Adrenal gland (tissue), 12 donors: ENCODE data around the gene DGKA. TPM values are rescaled to one million over a fixed set of nuclear protein-coding genes. Genes with fewer than 3 reads are reported as not detected.
"Not testable (repeated sequence)": the region's sequence is repeated elsewhere in the genome, so short reads cannot be mapped to it uniquely, and the experiment has no call there.

Experiments
- DNase-seq, 7 donors: peaks; one replicate each; pipeline ENCODE4 v3.0.0-alpha.2; 2019 to 2020
- H3K27ac ChIP-seq, 5 donors: fragments of 200-600 bp; sonication (generic) in 4 of 5; 1 replicate in 3 of 5; 2 replicates in 2 of 5; pipeline versions ENCODE4 v1.5.1 to v1.8.0; 2016 to 2020; ENCODE audit warnings: mild to moderate bottlenecking in 1 of 5
- H3K27me3 ChIP-seq: fragments of 200-600 bp; 2 replicates; pipeline ENCODE4 v1.8.0; 2021
- H3K36me3 ChIP-seq, 2 donors: fragments of 200-600 bp; replicated peaks in 1 of 2; 1 replicate in 1 of 2; 2 replicates in 1 of 2; pipeline versions ENCODE4 v1.5.1 to v1.8.0; 2018 to 2022
- H3K4me1 ChIP-seq, 2 donors: fragments of 200-600 bp; replicated peaks in 1 of 2; 1 replicate in 1 of 2; 2 replicates in 1 of 2; pipeline versions ENCODE4 v1.5.1 to v1.8.0; 2018 to 2021
- H3K4me3 ChIP-seq, 4 donors: fragments of 200-600 bp; sonication (generic) in 3 of 4; one replicate each; pipeline ENCODE4 v1.5.1; 2016 to 2018
- H3K9me3 ChIP-seq, 3 donors: fragments of 200-600 bp; sonication (generic) in 1 of 3; replicated peaks in 1 of 3; 1 replicate in 2 of 3; 2 replicates in 1 of 3; pipeline versions ENCODE4 v1.5.1 to v1.8.0; 2016 to 2021
- CTCF ChIP-seq, 6 experiments: fragments of 450-650 bp in 4 of 6; fragments of 200-600 bp in 2 of 6; sonication (generic) in 1 of 6; IDR thresholded peaks; 1 replicate in 5 of 6; 2 replicates in 1 of 6; pipeline versions ENCODE4 v1.5.1 to v1.8.0; 2016 to 2021; ENCODE audit warnings: antibody characterized with exemption in 6 of 6, mild to moderate bottlenecking in 2 of 6, moderate library complexity in 1 of 6
- POLR2A ChIP-seq, 2 donors: fragments of 450-650 bp; IDR thresholded peaks; one replicate each; pipeline ENCODE4 v1.6.1; 2017; ENCODE audit warnings: antibody characterized with exemption in 2 of 2, mild to moderate bottlenecking in 2 of 2, moderate library complexity in 1 of 2
- WGBS, 4 donors: extraction: QIAGEN DNeasy Blood & Tissue Kit in 2 of 4; methylation state at CpG; one replicate each; pipeline versions ENCODE4 v1.1.5 to v1.1.7; 2013 to 2017; 5-methylcytosine and 5-hydroxymethylcytosine counted together
- intact Hi-C, 2 donors: fragments of 100-400 bp; cut with DNase I; formaldehyde crosslinking; loops; one replicate each; pipeline versions ENCODE4 v1.14.1 to v1.15.0; 2022 to 2023
- polyA plus RNA-seq, 3 donors: library from polyadenylated mRNA; stranded (reverse); fragments of 200-250 nt in 2 of 3; fragments of 350-450 nt in 1 of 3; fragmentation: Illumina TruSeq in 1 of 3; extraction: RNeasy Lipid Tissue Mini Kit (QIAGEN cat#74804) in 1 of 3; gene quantifications; one replicate each; pipeline ENCODE4 v1.2.3, GENCODE V29; 2013 to 2014
- total RNA-seq, 9 donors: library from RNA; depleted of rRNA in 4 of 9; stranded (reverse); fragments of >200 nt in 4 of 9; fragments of 120-200 nt in 1 of 9; fragmentation: NEBNext Ultra II Directional in 1 of 9; extraction: Animal tissue kit (Norgen Biotek cat#: 25700) in 1 of 9; gene quantifications; one replicate each; pipeline versions ENCODE4 v1.1.0 to v1.2.4, GENCODE V29; 2013 to 2023
- donor health status: healthy with polysubstance abuse.
- donor health status: Bipolar disorder and iron deficiency.
- donor health status: DM: yes; HTN: yes; CAD: no.
- donor health status: DM: no; HTN: no; CAD: no.
- donor health status: DM: no; HTN: no; CAD: no.
- donor health status: DM: yes; HTN: yes; CAD: no.

The DGKA gene
- total and polyA plus RNA-seq, 12 donors, result 16.0 to 116 (median 34.2) TPM

- no peaks in the 10 kb centered on the region for H3K27me3 ChIP-seq
- TF ChIP-seq POLR2A (IDR thresholded peaks at IDR 0.05) (no peak), CTCF (IDR thresholded peaks at IDR 0.05) (no peak)
- H3K36me3 ChIP-seq, result peaks cover 0 to 59% of the 10 kb centered on the region in 2 donors
- no peaks in the 10 kb centered on the region for H3K9me3 ChIP-seq
- 54 to 67% (median 64%) methylated on average over 4 of the region's 4 CpGs for WGBS, 4 donors
- H3K4me1 ChIP-seq, result peaks cover 0 to 11% of the 10 kb centered on the region in 2 donors
- DNase-seq, result peak in 2 of 7 donors; percentile 32 to 49
- H3K4me3 ChIP-seq, result no peak overlapping the region
- intact Hi-C loops, result no loop called here
- H3K27ac ChIP-seq, result no peak overlapping the region
Measured at GRCh38 chr12:55983232-55983842, 52.4 kb downstream of the DGKA start.

- peaks cover 0 to 70% of the 10 kb centered on the region in 2 donors for H3K36me3 ChIP-seq
- WGBS, 4 donors, result 64 to 83% (median 72%) methylated on average over 2 of the region's 2 CpGs
- DNase-seq, result no peak
- no peaks in the 10 kb centered on the region for H3K9me3 ChIP-seq
- H3K4me3 ChIP-seq, result no peak overlapping the region
- peaks cover 0 to 11% of the 10 kb centered on the region in 2 donors for H3K4me1 ChIP-seq
- no peaks in the 10 kb centered on the region for H3K27me3 ChIP-seq
- no peak for TF ChIP-seq CTCF (IDR thresholded peaks at IDR 0.05)
- no peak for TF ChIP-seq POLR2A (IDR thresholded peaks at IDR 0.05)
- no peak overlapping the region for H3K27ac ChIP-seq
- intact Hi-C loops, result no loop called here
Measured at GRCh38 chr12:55984861-55985260, 53.9 kb downstream of the DGKA start.

GRCh38 chr12:55985341-55985740, 54.4 kb downstream of the DGKA start:
- H3K4me1 ChIP-seq, result peaks cover 0 to 11% of the 10 kb centered on the region in 2 donors
- WGBS, 4 donors, result 81 to 93% (median 89%) methylated on average over 4 of the region's 4 CpGs
- no peak overlapping the region for H3K27ac ChIP-seq
- H3K36me3 ChIP-seq, result peaks cover 0 to 75% of the 10 kb centered on the region in 2 donors
- intact Hi-C loops, result no loop called here
- DNase-seq, result no peak
- TF ChIP-seq POLR2A (IDR thresholded peaks at IDR 0.05), result no peak
- no peak for TF ChIP-seq CTCF (IDR thresholded peaks at IDR 0.05)
- no peak overlapping the region for H3K4me3 ChIP-seq
- H3K27me3 ChIP-seq, result no peaks in the 10 kb centered on the region
- H3K9me3 ChIP-seq, result no peaks in the 10 kb centered on the region

GRCh38 chr12:55985976-55986375, 55.0 kb downstream of the DGKA start:
- H3K36me3 ChIP-seq, result peaks cover 0 to 82% of the 10 kb centered on the region in 2 donors
- H3K4me1 ChIP-seq, result peaks cover 0 to 11% of the 10 kb centered on the region in 2 donors

GRCh38 chr12:55991110-55991509, 60.1 kb downstream of the DGKA start:
- intact Hi-C loops, result loop anchor here (5.0 kb wide), 2 partner anchors 36 to 41 kb away; no protein-coding TSS in a partner anchor
- H3K4me3 ChIP-seq, result no peak overlapping the region
- no peak for DNase-seq
- H3K27me3 ChIP-seq, result no peaks in the 10 kb centered on the region
- H3K4me1 ChIP-seq, result peaks cover 0 to 2% of the 10 kb centered on the region in 2 donors
- H3K36me3 ChIP-seq, result peaks cover 0 to 89% of the 10 kb centered on the region in 2 donors
- TF ChIP-seq CTCF (IDR thresholded peaks at IDR 0.05), result no peak
- no peak for TF ChIP-seq POLR2A (IDR thresholded peaks at IDR 0.05)
- 55 to 86% (median 81%) methylated on average over 3 of the region's 3 CpGs for WGBS, 4 donors
- H3K9me3 ChIP-seq, result no peaks in the 10 kb centered on the region
- H3K27ac ChIP-seq, result no peak overlapping the region

More at GRCh38 chr12:55985976-55986375, 55.0 kb downstream of the DGKA start:
- DNase-seq, H3K4me3 ChIP-seq, intact Hi-C loops, H3K9me3 ChIP-seq, H3K27ac ChIP-seq, H3K27me3 ChIP-seq: not testable (repeated sequence)
- 89 to 95% (median 92%) methylated on average over 7 of the region's 7 CpGs for WGBS, 4 donors
